Stimulated activated CD4-positive, alpha-beta T cell treated with anti-CD3 and anti-CD28 coated beads, TNF-alpha, amount 100 ng/mL, for 24 hours (primary cell): Measurements from ENCODE around the gene LAMC3.
A peak's percentile ranks its signal among the peaks of the same experiment; 100 is the strongest.

ENCODE experiments used
- DNase-seq, 3 experiments: peaks; one replicate each; pipeline ENCODE4 v3.0.0-alpha.2; 2020; ENCODE audit warnings: low read depth in 3 of 3

The LAMC3 gene

DNA sequence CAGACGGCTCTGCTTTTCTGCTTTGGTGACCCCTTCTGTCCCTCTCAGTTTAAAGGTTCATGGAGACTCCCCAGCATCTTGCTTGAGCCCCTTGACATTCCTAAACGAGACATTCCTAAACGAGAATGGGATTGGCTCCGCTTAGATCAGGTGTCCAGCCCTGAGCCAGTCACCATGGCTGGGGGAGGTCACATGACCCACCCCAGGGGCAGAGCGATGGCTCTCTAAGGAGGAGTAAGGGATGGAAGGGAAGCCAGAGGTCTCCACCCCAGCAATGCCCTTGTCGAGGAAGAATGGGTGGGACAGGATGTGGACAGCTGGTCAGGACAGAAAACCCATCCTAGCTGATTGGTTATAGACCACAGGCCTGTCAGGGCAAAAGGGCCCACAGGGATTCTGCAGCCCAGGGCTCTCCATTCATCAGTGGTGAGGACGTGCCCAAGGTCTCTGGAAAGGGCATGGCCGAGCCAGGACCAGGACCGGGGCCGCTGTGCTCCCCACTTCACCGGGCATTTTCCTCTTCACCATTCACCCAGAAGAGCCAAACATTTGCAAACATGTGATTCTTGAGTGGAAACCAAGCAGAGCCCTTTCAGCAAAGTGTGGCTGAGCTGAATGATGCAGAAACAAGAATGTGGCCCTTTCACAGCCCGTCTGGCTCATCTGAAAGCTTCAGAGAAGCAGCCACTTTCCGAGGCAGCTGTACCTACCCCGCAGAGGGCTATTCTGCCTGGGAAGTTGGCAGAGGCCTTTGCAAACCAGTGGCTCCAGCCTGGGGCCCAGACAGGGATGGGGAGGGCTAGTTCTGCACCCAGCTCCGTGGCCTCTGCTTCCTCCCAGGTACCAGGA lies 67.6 kb downstream of the LAMC3 start:
- DNase-seq = no peak

DNA sequence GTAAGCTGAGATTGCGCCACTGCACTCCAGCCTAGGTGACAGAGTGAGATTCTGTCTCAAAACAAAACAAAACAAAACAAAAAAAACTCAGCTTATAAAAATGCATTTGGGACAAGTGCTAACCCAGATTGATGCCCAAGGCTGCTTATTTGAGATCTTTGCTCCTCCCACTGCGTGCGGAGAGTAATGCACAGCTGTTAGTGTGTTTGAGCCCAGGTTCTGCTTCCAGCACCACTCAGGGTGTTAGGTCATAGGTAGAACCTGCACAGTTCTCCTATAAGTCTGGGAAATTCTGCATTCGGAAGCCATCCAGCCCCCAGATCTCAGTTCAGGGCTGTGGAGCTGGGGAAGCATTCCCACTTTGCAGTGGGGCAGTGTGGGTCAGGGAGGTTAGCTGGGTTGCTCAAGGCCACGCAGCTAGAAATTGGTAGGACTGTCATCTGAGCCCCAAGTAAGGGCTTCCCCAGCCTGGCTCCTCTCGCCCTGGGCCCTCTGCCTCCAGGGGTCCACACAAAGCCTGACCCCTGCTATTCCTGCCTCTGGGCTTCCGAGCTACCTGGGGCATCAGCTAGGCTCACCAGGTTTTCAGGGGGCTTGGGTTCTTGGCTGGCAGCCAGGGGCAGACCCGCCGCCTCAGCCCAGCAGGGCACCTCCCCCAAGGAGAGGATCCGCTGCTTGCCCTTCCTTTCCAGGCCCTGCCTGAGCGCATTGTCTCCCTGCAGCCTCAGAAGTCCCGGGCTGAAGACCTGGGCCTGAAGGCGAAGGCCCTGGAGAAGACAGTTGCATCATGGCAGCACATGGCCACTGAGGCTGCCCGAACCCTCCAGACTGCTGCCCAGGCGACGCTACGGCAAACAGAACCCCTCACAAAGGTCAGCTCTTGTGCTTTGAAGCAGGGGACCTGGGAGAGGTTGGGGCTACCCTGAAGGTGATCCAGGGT lies 69.7 kb downstream of the LAMC3 start:
- DNase-seq = no peak

DNA sequence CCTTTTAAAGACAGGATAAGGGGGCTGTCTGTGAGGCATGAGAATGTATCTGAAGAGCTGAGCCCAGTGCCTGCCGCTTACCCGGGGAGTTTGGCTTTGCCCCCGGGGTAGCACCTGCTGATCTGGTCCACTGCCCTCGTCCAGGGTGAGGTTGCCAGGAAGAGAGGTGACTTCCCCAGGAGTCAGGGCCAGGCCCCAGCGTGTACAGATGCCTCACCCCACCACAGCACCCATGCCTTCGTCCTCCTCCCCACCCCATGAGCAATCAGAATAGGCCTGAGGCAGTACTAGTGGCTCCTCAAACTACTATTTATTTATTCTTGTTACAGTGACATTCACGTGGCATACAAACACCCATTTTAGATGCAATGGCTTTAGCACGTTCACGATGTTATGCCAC lies 71.6 kb downstream of the LAMC3 start:
- DNase-seq = no peak

DNA sequence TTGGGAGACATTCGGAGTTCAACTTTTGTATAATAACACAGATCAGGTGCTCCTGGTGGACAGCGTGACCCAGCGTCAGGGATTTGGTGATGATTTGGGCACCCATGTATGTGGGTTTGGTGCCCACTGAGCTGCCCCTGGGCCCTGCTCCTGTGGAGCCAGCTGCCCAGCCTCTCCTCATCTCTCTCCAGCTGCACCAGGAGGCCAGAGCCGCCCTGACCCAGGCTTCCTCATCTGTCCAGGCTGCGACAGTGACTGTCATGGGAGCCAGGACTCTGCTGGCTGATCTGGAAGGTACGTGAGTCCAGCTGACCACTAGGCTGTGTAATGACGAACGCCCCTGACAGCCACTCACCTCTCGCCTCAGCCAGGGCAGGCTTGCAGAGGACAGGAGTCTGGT lies 72.9 kb downstream of the LAMC3 start:
- no peak for DNase-seq

DNA sequence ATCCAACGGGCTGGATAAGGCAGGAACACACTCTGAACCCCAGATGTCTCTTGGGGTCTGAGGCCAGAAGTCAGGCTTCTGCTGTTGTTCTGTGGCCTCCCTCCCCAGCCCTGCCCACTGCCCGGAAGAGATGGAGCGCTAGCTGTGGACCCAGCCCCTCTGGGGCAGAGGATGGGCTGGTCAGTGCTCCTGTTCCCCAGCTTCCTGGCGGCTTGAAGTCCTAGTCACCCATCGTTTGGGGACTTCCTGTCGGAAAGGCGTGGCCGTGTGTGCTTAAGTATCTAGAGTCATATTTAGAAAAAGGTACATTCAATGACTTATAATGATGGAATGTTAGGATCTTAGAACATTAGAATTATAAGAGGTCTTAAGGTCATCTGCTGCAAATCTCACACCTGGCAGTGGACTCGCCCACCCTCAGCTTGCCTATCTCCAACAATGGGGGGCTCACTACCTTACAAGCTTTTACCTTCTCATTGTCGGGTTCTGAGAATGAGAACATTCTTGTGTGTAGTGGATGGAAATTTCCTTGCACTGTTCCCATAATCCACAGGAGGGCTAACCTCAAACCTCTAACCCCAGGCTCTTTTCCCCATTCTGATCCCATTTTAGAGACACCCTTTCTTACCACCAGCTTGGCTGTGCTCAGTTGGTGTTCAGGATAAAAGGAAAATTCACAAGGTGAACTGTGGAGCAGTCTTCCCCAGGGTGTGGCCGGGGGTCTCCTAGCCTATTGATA lies 74.0 kb downstream of the LAMC3 start:
- DNase-seq = no peak

DNA sequence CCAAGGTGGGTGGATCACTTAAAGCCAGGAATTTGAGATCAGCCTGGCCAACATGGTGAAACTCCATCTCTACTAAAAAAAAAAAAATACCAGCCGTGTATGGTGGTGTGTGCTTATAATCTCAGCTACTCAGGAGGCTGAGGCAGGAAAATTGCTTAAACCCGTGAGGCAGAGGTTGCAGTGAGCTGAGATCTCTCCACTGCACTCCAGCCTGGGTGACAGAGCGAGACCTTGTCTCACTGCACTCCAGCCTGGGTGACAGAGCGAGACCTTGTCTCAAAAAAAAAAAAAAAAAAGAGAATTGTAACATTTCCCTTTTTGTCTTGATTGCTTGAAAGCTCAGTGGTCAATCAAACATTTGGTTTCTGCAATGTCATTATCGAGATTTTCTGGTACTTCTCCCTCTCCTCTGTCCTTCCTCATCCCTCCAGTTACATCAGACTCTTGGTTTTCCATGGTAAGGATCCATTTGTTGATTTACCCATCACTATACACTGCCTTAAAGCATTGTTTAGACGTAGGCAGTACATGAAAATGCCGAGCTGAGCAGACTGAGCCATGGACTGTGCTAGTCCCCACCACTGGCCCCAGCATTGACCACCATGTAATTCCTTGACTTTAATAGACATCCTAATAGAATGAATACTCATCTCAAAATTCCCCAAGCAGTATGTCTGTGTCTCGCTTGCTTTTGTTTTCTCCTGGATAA lies 75.8 kb downstream of the LAMC3 start:
- no peak for DNase-seq

DNA sequence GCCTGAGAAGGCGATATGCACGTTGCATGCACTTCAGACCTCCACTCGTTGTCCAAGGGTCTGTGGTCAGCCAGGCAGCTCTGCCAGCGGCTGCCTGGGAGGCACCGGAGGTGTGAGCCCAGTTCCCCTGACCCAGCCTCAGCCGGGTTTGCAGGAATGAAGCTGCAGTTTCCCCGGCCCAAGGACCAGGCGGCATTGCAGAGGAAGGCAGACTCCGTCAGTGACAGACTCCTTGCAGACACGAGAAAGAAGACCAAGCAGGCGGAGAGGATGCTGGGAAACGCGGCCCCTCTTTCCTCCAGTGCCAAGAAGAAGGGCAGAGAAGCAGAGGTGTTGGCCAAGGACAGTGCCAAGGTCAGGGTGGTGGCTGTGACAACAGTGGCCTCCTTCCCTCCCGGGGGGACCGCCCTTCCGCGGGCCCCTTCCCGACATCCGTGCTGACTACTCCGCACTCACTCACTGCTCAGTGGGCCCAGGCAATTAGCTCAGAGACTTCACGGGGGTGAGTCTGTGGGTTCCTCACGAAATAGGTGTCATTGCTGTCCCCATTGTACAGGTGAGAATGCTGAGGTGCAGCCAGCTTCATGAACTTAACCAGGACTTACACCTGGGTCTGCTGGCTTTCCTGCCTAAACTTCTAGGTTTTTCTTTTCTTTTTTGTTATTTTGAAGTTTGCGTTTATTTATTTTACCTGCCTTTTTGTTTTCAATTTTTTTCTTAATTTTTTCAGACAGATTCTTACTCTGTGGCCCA lies 76.6 kb downstream of the LAMC3 start:
- DNase-seq = no peak

DNA sequence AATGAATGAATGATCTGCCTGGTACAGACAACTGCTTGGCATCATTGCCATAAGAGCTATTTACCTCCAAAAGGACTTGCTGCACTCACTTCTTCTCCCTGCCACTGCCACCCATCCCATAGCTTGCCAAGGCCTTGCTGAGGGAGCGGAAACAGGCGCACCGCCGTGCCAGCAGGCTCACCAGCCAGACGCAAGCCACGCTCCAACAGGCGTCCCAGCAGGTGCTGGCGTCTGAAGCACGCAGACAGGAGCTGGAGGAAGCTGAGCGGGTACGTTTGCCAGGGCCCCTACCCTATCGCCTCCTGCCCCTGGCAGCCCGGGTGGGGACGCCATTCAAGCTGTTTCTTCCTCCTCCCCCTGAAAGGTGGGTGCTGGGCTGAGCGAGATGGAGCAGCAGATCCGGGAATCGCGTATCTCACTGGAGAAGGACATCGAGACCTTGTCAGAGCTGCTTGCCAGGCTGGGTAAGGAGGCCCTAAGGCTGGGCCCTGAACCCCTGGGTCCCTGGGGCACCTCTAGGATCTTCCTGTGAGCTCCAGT lies 78.5 kb downstream of the LAMC3 start:
- DNase-seq = no peak

DNA sequence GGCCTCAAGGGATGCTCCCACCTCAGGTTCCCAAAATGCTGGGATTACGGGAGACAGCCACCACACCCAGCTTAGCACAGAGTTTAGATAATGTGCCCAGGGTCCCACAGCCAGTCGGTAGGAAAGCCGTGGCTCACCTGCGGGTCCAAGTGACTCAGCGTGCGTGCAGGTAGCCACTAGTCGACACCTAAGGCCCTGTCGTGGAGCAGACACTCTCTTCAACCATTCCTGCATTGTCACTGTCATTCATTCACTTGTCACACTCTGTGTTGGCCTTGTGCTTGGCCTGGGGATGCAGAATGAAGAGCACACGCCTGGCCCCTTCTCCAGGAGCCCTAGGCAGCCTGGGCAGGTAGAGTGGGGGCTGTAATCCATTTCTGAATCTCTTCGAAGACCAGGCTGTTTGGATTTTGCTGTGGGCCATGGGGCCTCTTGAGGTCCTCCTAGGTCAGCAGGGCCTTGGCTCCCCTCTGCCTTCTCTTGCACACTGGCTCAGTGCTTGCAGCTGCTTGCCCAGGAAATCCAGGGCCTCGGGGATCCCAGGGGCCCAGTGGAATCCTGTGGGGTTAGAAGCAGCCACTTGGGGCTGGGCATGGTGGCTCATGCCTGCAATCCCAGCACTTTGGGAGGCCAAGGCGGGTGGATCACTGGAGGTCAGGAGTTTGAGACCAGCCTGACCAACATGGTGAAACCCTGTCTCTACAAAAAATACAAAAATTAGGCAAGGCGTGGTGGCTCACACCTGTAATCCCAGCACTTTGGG lies 81.2 kb downstream of the LAMC3 start:
- DNase-seq = no peak

DNA sequence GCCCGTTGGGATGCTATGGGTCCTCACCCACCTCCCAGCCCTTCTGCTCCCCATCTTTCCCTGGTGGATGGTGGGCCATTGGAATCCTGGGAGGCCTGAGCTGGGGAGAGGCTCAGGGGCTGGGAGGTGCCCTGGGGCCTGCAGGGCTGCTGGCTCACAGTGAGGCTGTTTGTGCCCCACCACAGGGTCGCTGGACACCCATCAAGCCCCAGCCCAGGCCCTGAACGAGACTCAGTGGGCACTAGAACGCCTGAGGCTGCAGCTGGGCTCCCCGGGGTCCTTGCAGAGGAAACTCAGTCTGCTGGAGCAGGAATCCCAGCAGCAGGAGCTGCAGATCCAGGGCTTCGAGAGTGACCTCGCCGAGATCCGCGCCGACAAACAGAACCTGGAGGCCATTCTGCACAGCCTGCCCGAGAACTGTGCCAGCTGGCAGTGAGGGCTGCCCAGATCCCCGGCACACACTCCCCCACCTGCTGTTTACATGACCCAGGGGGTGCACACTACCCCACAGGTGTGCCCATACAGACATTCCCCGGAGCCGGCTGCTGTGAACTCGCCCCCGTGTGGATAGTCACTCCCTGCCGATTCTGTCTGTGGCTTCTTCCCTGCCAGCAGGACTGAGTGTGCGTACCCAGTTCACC lies 82.5 kb downstream of the LAMC3 start:
- DNase-seq = no peak

DNA sequence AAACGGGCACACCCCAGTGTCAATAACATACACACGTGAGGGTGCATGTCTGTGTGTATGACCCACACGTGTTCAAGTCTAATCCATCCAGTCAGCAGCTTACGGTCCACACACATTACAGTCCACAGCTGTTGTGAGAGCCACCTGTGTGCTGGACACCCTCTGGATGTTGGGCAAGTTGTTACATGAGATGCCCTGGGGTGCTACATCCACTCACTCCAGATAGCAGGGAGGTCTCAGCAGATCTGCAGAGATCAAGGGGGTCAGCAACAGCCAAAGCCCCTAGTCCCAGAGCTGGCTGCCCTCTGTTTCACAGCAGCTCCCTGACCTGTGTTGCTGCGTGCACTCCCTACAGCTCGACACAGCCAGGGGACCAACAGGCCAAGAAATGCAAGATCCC lies 83.1 kb downstream of the LAMC3 start:
- DNase-seq = no peak

DNA sequence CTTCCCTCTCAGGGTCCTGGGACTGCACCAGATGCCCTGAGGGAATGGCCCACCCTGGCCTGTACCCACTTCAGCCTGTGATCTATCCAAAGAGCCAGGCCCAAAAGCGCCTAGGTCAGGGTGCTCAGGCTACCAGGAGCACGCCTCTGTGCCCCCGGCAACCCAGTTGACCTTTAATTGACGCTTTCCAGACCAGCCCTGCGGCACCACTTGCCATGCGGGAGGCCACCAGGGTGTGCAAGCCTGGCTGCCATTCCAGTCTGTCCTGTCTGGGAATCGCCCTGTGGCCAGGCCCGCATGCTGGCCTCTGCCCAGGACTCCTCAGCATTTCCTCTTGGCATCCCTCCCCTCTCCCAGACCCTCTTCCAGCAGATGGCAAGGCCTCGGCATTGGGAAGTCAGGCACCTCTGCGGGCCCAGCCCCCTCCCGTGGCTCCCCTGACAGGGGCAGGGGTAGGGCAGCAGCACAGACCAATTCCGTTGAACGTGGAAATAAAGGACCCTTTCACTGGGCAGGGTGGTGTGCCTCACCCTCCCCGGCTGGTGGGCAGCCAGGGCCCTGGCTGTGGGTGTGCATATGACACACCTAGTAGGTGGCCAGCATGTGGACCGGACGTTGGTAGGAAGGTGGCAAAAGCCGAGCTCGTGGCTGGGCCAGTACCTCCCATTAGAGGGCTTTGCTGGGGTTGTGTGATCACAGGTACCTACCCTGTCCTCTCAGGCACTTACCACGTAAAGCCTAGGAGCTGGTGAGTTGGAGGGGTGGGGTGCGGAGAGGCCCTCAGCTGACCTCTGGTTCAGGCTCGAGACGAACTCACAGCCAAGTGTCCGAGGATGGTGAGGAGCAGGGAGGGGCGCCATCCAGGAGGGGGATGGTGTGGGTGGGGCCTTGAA lies 83.8 kb downstream of the LAMC3 start:
- DNase-seq = no peak

DNA sequence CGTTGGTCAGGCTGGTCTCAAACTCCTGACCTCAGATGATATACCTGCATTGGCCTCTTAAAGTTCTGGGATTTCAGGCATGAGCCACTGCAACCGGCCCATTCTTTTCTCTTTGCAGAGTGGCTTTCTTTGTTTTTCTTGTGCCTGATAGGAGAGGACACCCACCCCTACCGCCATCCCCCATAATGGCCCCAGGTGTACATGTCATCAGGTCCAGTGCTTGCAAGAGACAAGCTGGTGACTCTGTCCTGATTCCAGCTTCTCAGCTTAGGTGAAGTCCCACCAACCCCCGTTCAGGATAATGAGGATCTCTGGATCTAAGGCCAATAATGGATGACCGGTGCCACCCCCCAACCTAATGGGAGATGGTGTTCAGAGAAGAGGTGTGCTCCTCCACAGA lies 85.0 kb downstream of the LAMC3 start:
- no peak for DNase-seq

DNA sequence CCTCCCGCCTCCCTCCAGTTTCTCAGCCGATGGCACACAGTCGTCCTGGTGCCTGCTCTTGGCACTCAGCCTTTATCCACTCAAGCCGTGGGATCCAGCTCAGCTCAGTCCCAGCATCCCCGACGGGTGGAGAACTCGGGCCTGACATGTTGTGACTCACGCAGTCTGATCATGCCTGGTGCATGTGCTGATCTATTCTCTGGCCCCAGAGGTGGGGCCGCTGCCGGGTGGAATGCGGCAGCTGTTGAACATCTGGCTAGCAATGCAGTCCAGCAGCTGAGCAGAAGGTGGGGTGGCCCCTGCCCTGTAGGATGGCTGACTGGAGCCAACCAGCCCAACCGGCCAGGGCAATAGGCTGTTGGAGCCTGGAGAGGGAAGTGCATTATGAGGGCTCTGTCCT lies 85.6 kb downstream of the LAMC3 start:
- DNase-seq = no peak

DNA sequence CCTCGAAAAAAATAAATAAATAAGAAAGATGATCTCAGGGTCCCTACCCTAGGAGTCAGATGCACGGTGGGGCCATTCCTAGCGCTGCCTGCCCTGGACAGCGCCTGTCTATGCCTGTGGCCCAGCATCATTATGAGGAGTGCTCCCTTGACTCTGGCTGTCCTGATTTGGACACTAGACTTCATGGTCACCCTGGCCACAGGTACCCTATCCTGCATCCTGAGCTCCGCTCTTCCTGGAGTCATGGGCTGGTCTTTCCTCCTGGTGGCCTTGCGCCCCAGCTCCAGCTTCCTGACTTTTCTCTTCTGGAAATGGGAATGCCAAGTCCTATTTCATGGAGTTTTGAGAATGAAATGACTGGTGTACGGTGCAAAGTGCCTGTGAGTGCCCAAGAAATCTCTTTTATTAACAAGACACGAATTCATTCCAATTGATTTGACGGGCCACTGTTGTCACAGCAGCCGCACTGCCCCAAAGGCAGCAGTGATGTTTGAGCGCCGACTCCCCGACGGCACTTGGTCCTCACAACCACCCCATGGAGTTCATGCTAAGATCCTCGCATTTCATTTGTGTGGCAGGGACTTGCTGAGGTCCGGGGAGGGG lies 86.8 kb downstream of the LAMC3 start:
- no peak for DNase-seq

DNA sequence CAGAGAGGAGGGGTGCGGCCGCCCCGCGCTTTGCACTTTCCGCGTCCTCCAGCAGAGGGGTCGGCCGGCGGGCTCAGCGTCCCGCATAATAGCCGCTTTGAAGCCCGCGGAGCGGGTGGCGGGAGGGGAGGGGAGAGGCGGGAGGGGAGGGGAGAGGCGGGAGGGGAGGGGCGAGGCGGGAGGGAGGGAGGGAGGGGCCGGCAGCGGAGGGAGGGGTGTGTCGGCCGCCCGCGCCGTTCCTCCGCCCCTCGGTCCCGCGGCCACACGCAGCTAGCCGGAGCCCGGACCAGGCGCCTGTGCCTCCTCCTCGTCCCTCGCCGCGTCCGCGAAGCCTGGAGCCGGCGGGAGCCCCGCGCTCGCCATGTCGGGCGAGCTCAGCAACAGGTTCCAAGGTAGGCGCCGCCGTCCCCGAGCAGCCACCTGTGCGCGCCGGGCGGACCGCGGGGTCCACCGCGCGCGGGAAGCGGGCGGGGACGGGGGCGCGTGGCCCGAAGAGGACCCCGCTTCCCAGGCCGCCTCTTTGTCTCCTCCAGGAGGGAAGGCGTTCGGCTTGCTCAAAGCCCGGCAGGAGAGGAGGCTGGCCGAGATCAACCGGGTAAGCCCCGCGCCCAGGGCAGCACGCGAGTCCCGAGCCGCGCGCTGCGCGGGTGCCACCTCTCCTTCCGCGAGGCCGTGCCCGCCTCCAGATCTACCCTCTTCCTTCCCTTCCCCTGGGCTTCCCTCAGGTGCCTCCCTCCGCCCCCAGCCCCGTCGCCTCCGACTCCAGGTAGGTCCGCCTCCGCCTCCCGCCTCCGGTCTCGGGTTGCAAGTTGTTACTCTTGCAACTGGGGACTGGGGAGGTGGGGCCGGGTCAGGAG lies 87.5 kb downstream of the LAMC3 start, which contains the start of gene AIF1L:
TSS of gene AIF1L (plus strand) at position 263 of the 857 bp plus-strand sequence. CDS start at position 362, 99 bp downstream.
- DNase-seq = peak in 2 of 3 experiments; percentile 1 to 35
